GM19035 (cell line): ENCODE data around the gene B4GALT5.

Source experiments
- ATAC-seq: cut with Tn5 transposase; IDR thresholded peaks from one replicate; pipeline ENCODE4 v1.9.1; 2021; ENCODE audit not compliant: unreplicated experiment

B4GALT5 gene

GRCh38 chr20:49587111-49587570, 126.5 kb downstream of the B4GALT5 start:
- no peak for ATAC-seq

DNA sequence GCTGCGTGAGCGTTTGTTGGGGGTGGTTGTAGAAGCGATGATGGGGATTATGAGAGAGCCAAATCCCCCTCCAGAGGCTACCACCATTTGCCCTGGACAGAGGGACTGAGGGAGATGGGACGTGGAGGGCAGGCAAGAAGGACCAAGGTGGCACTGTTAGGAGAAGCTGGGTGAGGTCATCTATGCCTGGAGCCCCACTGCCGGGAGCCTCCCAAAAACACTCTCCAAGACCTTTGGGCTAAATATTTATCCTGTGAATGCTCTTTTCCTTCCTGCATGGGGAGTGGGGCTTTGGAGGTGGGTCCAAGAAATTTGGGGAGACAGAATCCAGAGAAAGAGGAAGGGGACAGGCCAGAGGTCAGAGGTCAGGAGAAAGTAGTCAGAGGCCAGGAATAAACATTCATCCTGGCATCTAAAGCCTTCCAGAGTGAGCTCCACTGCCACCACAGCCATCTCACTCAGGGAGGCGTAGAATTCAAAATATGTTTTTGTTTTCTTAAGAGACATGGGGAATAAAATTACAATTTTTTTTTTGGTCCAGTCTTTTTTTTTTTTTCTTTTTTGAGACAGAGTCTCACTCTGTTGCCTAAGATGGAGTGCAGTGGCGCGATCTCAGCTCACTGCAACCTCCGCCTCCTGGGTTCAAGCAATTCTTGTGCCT, 128.0 kb downstream of the B4GALT5 start:
- no peak for ATAC-seq

- ATAC-seq: no peak
Observed at GRCh38 chr20:49584418-49585382, 129.0 kb downstream of the B4GALT5 start.

DNA sequence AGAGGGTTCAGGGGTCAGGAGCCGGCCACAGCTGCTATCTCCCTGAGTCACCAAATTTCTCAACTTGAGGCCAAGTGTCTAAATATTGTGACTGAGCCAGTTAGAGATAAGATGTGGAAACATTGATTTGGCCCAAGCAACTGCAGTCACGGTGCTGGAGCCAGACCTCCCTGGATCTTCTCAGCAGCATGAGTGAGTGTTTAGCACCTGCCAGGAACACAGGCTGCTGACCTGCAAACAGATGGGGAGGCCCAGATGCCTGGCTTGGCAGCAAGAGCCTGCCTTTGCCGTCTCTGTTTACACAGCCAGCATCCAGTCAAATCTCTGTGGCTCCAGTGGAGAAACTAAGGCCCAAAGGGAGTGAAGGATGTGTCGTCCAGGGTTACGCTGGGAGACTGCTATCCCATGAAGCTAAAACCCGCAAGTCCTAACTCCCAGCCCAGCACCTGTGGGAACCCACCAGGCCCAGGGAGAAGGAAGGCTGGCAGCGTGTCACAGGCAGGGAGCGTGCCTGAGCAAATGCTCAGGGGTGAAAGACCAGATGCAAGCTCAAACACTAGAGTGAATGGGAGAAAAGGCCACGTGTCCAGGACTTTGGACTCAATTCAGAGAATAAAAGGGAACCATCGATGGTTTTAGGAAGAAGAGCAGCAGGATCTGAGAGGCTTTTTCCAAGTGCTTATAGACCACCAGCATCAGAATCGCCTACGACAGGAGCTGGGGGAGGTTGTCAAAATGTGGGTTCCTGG, 129.8 kb downstream of the B4GALT5 start:
- no peak for ATAC-seq

GRCh38 chr20:49583343-49583668, 130.4 kb downstream of the B4GALT5 start:
- ATAC-seq: no peak
